Heart left ventricle (tissue), 13 donors: ENCODE measurements around the gene PDE5A.

ENCODE experiments used
- POLR2A ChIP-seq, 2 donors: fragments of 450-650 bp; IDR thresholded peaks; one replicate each; pipeline ENCODE4 v1.6.1; 2017; ENCODE audit warnings: antibody characterized with exemption in 2 of 2, mild to moderate bottlenecking in 2 of 2, moderate library complexity in 2 of 2
- TF ChIP-seq, protein P1 (sequence below), 12 donors: fragments of 200-600 bp; sonication (generic) in 4 of 12; IDR thresholded peaks; one replicate each; pipeline versions ENCODE4 v1.5.0 to v1.8.0; 2018 to 2022; ENCODE audit warnings: antibody characterized with exemption in 12 of 12, mild to moderate bottlenecking in 5 of 12
- donor health status: ischemic (EF 13 %, LVEDD 7.1; RV severe dilation, severe dysfunction).
- donor health status: DM: no; HTN: yes; CAD: no.
- donor health status: DM: no; HTN: no; CAD: no.
- donor health status: ischemic (EF 25% LVEDD 6.9; RV normal size, moderate dysfunction).
- donor health status: ischemic (EF 25% LVEDD 5.7; RV mildly dilated, moderate dysfunction).
- donor health status: ischemic (EF 35%, LVEDD 5.7; RV mildly dilated, moderate dysfunction).
- donor health status: nonischemic (EF 11% LVEDD 7.7; RV severe dilation, severe dysfunction).
- donor health status: DM: yes; HTN: yes; CAD: no.
- donor health status: PGD.
- donor health status: ischemic (EF 29% LVEDD 5.4; RV normal size, mild dysfunction).
- donor health status: nonischemic (EF 23%, LVEDD 6.1; RV moderate dilation, normal function).

DNA sequence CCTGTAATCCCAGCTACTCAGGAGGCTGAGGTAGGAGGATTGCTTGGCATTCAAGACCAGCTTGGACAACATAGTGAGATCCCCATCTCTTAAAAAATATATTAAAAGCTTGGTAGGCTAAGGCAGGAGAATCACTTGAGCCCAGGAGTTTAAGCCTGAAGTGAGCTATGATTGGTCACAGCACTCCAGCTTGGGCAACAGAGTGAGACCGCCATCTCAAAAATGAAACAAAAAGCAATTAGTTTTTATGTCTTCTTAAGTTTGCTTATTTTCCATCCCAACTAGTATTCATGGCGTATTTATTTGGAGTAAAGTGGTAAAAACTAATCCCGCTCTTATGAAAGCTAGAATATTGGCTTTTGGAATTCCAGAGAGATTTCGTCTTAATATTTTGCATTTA, 25.4 kb upstream of the PDE5A start:
- TF ChIP-seq, protein P1, sequence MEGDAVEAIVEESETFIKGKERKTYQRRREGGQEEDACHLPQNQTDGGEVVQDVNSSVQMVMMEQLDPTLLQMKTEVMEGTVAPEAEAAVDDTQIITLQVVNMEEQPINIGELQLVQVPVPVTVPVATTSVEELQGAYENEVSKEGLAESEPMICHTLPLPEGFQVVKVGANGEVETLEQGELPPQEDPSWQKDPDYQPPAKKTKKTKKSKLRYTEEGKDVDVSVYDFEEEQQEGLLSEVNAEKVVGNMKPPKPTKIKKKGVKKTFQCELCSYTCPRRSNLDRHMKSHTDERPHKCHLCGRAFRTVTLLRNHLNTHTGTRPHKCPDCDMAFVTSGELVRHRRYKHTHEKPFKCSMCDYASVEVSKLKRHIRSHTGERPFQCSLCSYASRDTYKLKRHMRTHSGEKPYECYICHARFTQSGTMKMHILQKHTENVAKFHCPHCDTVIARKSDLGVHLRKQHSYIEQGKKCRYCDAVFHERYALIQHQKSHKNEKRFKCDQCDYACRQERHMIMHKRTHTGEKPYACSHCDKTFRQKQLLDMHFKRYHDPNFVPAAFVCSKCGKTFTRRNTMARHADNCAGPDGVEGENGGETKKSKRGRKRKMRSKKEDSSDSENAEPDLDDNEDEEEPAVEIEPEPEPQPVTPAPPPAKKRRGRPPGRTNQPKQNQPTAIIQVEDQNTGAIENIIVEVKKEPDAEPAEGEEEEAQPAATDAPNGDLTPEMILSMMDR (IDR thresholded peaks at IDR 0.05), result no peak
- TF ChIP-seq POLR2A (IDR thresholded peaks at IDR 0.05), result no peak
